Epithelial cell of proximal tubule (primary cell): Measurements from ENCODE around the gene KRR1. TPM values are rescaled to one million over a fixed set of nuclear protein-coding genes. Genes with fewer than 3 reads are reported as not detected.
A peak's percentile ranks its signal among the peaks of the same experiment; 100 is the strongest.

Experiments
- DNase-seq: peaks from one replicate; pipeline ENCODE4 v3.0.0-alpha.2; 2011; ENCODE audit warnings: low read depth
- H3K4me3 ChIP-seq: 2 replicates; pipeline ENCODE4 v1.5.1; 2011; ENCODE audit warnings: low read depth, mild to moderate bottlenecking, low read length
- CTCF ChIP-seq: conservative IDR thresholded peaks from 2 replicates; pipeline ENCODE4 v1.5.1; 2012; ENCODE audit warnings: low read depth, mild to moderate bottlenecking, low read length
- total RNA-seq: library from RNA; depleted of rRNA; stranded (reverse); fragments of >200 nt; gene quantifications from 2 replicates; pipeline ENCODE4 v1.2.3, GENCODE V29; 2015

Gene KRR1
- total RNA-seq, 1 donor from 2014 or later, result 20.1 TPM

- no peak overlapping the region for H3K4me3 ChIP-seq
- DNase-seq, result no peak
- TF ChIP-seq CTCF, result no peak
These were observed 28.0 kb downstream of the KRR1 start for GRCh38 chr12:75483431-75483830.

DNA sequence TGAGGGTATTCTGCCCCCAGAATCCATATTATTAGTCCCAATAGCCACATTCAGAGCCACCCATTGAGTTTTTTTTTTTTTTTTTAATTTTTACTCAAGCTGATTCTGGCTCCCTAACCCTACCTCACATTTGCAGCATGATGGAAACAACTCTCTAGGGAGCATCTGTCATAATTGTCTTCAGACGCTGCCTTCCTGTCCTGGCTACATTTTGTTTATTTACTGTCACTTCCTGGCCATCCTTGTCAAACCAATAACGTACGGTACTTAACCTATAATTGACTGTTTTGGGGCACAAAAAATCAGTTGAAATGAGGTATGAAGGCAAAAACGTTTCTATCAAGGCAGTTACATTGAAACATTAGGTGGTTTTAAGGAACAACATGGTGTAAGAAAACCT is 28.8 kb downstream of the KRR1 start:
- no peak for DNase-seq
- no peak overlapping the region for H3K4me3 ChIP-seq
- TF ChIP-seq CTCF, result no peak

GRCh38 chr12:75481774-75482173 is 29.6 kb downstream of the KRR1 start:
- no peak for DNase-seq
- H3K4me3 ChIP-seq, result peak overlapping the region; percentile 45
- no peak for TF ChIP-seq CTCF

DNA sequence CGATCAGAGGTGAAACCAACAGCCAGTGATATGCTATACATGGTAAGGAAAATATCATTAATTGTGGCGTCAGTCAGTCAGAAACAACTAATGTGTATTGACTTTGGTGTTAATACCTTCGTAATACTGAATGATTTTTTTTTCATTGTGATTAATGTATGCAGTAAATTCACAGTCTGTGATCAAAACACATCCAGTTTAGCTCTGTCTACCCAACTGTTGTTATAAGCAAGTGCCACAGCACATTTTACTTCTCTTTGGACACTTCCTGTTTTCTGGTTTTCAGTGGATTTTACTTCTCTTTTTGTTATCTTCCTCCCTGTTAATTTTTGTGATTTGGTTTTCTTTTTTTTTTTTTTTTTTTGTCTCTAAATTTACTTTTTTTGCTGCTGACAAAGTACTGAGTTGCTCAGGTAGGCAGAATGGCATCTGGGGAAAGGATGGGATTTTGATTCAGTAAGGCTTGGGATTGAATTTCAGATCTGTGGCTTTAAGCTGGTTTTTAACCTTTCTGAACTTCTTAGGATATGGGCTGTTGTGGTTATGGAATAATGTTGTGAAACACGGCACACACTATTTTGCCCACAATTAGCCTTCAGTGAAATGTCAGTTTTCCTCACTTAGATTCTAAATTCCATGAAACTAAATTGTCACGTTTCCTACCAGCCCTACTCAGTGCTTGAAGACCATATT is 30.2 kb downstream of the KRR1 start:
- DNase-seq, result no peak
- H3K4me3 ChIP-seq, result peak overlapping the region; percentile 45
- TF ChIP-seq CTCF, result no peak

DNA sequence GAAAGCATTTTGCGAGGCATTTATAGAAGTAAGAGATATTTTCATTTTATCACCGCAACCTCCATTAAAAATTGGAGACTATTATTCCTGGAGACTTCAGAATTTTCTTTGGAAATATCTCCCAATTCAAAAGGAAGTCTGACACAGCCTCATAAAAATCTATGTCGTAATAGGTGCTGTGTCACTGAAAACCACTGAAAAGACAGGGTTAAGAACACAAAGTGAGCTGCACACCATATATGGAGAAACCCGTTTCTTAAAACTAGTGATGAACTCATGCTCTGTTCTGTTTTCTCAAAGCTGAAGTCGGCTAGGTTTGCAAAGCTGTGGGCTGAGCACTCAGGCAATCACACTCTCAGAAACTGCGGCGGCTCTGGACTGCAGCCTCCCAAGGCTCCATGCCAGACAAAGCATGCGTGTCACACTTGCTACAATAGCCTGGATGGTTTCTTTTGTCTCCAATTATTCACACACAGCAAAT is 30.9 kb downstream of the KRR1 start, which contains the start of gene GLIPR1:
GLIPR1 (plus strand) TSS at position 287 of the 481 bp plus-strand sequence; CDS start at position 413, 126 bp downstream.
- H3K4me3 ChIP-seq, result peak within 1 kb of the TSS; percentile 45
- peak; percentile 96 for DNase-seq
- TF ChIP-seq CTCF, result no peak

GRCh38 chr12:75479963-75480461 is 31.4 kb downstream of the KRR1 start:
- peak overlapping the region; percentile 45 for H3K4me3 ChIP-seq
- DNase-seq, result peak; percentile 52
- no peak for TF ChIP-seq CTCF
